Gastrocnemius medialis (tissue), 4 donors: ENCODE measurements around the gene TMEM168.

Experiments
- POLR2A ChIP-seq, 2 donors: fragments of 450-650 bp; IDR thresholded peaks; one replicate each; pipeline ENCODE4 v1.6.1; 2017; ENCODE audit warnings: antibody characterized with exemption in 2 of 2, mild to moderate bottlenecking in 2 of 2, moderate library complexity in 2 of 2
- TF ChIP-seq, protein P1 (sequence below), 5 experiments: fragments of 450-650 bp in 3 of 5; fragments of 200-600 bp in 2 of 5; sonication (generic) in 2 of 5; IDR thresholded peaks in 4 of 5; conservative IDR thresholded peaks in 1 of 5; 1 replicate in 4 of 5; 2 replicates in 1 of 5; pipeline ENCODE4 v1.5.1; 2016 to 2019; ENCODE audit warnings: antibody characterized with exemption in 5 of 5, mild to moderate bottlenecking in 3 of 5, moderate library complexity in 3 of 5

- TF ChIP-seq, protein P1, sequence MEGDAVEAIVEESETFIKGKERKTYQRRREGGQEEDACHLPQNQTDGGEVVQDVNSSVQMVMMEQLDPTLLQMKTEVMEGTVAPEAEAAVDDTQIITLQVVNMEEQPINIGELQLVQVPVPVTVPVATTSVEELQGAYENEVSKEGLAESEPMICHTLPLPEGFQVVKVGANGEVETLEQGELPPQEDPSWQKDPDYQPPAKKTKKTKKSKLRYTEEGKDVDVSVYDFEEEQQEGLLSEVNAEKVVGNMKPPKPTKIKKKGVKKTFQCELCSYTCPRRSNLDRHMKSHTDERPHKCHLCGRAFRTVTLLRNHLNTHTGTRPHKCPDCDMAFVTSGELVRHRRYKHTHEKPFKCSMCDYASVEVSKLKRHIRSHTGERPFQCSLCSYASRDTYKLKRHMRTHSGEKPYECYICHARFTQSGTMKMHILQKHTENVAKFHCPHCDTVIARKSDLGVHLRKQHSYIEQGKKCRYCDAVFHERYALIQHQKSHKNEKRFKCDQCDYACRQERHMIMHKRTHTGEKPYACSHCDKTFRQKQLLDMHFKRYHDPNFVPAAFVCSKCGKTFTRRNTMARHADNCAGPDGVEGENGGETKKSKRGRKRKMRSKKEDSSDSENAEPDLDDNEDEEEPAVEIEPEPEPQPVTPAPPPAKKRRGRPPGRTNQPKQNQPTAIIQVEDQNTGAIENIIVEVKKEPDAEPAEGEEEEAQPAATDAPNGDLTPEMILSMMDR (IDR thresholded peaks at IDR 0.05 in 4 of 5, conservative IDR thresholded peaks at IDR 0.05 in 1 of 5) = no peak
- no peak for TF ChIP-seq POLR2A (IDR thresholded peaks at IDR 0.05)
Observed at GRCh38 chr7:112819536-112819935, 29.3 kb upstream of the TMEM168 start.
